ENCODE data around the gene ARVCF. TPM values are rescaled to one million over a fixed set of nuclear protein-coding genes. Genes with fewer than 3 reads are reported as not detected.

The ARVCF gene
- total and polyA plus RNA-seq, 4 donors = 10.0 to 23.4 (median 16.6) TPM

GRCh38 chr22:20019661-20020532 is 3.3 kb upstream of the ARVCF start:
- Histone ChIP-seq H3K27ac (ENCODE audit: low read depth in 1 of 2, low read length in 1 of 2) (peak overlapping the region in 1 of 2 donors; percentile 90), H3K4me3 (no peak overlapping the region), H3K9me3 (ENCODE audit: control insufficient read depth in 4 of 4, insufficient read depth in 3 of 4, low read length in 3 of 4) (no peaks in the 10 kb centered on the region), H3K27me3 (ENCODE audit: control insufficient read depth in 3 of 3, insufficient read depth in 3 of 3, low read length in 2 of 3) (peaks cover 0 to 22% (median 13%) of the 10 kb centered on the region in 3 donors), H3K4me1 (ENCODE audit: control insufficient read depth in 5 of 5, insufficient read depth in 5 of 5, low read length in 5 of 5) (peaks cover 0 to 20% (median 7%) of the 10 kb centered on the region in 5 donors), H3K9ac (ENCODE audit: insufficient read depth in 1 of 2, low read length in 2 of 2) (no peak overlapping the region), H3K36me3 (ENCODE audit: control insufficient read depth in 4 of 4, insufficient read depth in 4 of 4, low read length in 4 of 4) (no peaks in the 10 kb centered on the region)
- WGBS, 2 donors = 79 to 83% methylated on average over 8 of the region's 8 CpGs
- ATAC-seq (ENCODE audit: insufficient read depth, low FRiP score) = no peak
- DNase-seq = no peak
- no peak for TF ChIP-seq CTCF (IDR thresholded peaks at IDR 0.05; ENCODE audit: control extremely low read depth, extremely low read depth)

- DNase-seq = no peak
- Histone ChIP-seq H3K36me3 (ENCODE audit: control insufficient read depth in 4 of 4, insufficient read depth in 4 of 4, low read length in 4 of 4) (no peaks in the 10 kb centered on the region), H3K27ac (ENCODE audit: low read depth in 1 of 2, low read length in 1 of 2) (no peak overlapping the region), H3K27me3 (ENCODE audit: control insufficient read depth in 3 of 3, insufficient read depth in 3 of 3, low read length in 2 of 3) (peaks cover 0 to 22% (median 13%) of the 10 kb centered on the region in 3 donors), H3K9ac (ENCODE audit: insufficient read depth in 1 of 2, low read length in 2 of 2) (no peak overlapping the region), H3K4me3 (no peak overlapping the region), H3K4me1 (ENCODE audit: control insufficient read depth in 5 of 5, insufficient read depth in 5 of 5, low read length in 5 of 5) (peaks cover 3 to 23% (median 9%) of the 10 kb centered on the region in 5 donors), H3K9me3 (ENCODE audit: control insufficient read depth in 4 of 4, insufficient read depth in 3 of 4, low read length in 3 of 4) (no peaks in the 10 kb centered on the region)
- no peak for TF ChIP-seq CTCF (IDR thresholded peaks at IDR 0.05; ENCODE audit: control extremely low read depth, extremely low read depth)
- WGBS, 2 donors = 87 to 92% methylated on average over 5 of the region's 5 CpGs
- ATAC-seq (ENCODE audit: insufficient read depth, low FRiP score) = no peak
These were observed 1.4 kb upstream of the ARVCF start for GRCh38 chr22:20018001-20018400.

- Histone ChIP-seq H3K36me3 (ENCODE audit: control insufficient read depth in 4 of 4, insufficient read depth in 4 of 4, low read length in 4 of 4) (no peaks in the 10 kb centered on the region), H3K27me3 (ENCODE audit: control insufficient read depth in 3 of 3, insufficient read depth in 3 of 3, low read length in 2 of 3) (peaks cover 0 to 22% (median 13%) of the 10 kb centered on the region in 3 donors), H3K4me1 (ENCODE audit: control insufficient read depth in 5 of 5, insufficient read depth in 5 of 5, low read length in 5 of 5) (peaks cover 3 to 23% (median 11%) of the 10 kb centered on the region in 5 donors), H3K9me3 (ENCODE audit: control insufficient read depth in 4 of 4, insufficient read depth in 3 of 4, low read length in 3 of 4) (no peaks in the 10 kb centered on the region), H3K27ac (ENCODE audit: low read depth in 1 of 2, low read length in 1 of 2) (no peak overlapping the region), H3K9ac (ENCODE audit: insufficient read depth in 1 of 2, low read length in 2 of 2) (no peak overlapping the region), H3K4me3 (no peak overlapping the region)
- WGBS, 2 donors = 58 to 69% methylated on average over 9 of the region's 9 CpGs
- DNase-seq (no peak), ATAC-seq (ENCODE audit: insufficient read depth, low FRiP score) (no peak)
- TF ChIP-seq CTCF (IDR thresholded peaks at IDR 0.05; ENCODE audit: control extremely low read depth, extremely low read depth) = no peak
These were observed 967 bp upstream of the ARVCF start for GRCh38 chr22:20017622-20017958.

Measured in lung (tissue), 12 donors.